Measurements from ENCODE around the gene FAM78A.

DNA sequence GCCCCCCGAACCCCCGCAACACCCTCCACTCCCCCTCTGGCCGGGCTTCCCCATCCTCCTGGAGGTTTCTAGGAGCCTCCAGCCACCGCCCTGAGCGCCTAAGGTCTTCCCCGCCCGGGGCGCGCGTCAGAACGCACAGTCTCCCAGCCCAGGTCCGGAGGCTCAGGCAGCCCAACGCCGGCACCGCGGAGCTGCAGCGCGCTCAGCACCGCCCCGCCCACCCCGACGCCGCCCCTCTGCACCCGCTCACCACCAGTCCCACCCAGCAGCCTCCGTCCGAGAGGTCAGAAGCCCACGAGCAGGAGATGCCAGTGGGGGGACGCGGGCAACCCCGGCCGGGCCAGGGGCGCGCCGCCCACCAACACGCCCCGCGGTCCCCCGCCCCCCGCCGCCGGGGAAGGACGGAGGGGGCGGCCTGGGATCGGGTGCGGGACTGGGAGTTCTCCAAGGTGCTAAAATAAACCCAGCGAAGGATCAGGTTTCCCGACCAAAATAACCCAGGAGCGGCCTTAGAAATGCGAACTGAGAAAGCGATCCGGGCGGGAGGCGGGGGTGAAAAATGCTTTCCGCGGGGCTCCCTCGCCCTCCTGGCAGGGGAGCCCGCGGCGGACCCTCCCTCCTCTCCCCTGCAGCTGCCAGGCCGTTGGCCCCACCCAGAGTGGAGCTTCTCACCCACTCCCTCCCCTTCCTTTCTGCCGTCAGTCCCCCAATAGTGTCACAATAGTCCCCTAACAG, 6.5 kb upstream of the FAM78A start:
- TF ChIP-seq, protein P1, sequence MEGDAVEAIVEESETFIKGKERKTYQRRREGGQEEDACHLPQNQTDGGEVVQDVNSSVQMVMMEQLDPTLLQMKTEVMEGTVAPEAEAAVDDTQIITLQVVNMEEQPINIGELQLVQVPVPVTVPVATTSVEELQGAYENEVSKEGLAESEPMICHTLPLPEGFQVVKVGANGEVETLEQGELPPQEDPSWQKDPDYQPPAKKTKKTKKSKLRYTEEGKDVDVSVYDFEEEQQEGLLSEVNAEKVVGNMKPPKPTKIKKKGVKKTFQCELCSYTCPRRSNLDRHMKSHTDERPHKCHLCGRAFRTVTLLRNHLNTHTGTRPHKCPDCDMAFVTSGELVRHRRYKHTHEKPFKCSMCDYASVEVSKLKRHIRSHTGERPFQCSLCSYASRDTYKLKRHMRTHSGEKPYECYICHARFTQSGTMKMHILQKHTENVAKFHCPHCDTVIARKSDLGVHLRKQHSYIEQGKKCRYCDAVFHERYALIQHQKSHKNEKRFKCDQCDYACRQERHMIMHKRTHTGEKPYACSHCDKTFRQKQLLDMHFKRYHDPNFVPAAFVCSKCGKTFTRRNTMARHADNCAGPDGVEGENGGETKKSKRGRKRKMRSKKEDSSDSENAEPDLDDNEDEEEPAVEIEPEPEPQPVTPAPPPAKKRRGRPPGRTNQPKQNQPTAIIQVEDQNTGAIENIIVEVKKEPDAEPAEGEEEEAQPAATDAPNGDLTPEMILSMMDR (IDR thresholded peaks at IDR 0.05), result no peak
- no peak for TF ChIP-seq ZNF263 (CRISPR knock-in tag; IDR thresholded peaks at IDR 0.05; ENCODE audit: low read depth)
